ENCODE measurements around the gene PZP. TPM values are rescaled to one million over a fixed set of nuclear protein-coding genes. Genes with fewer than 3 reads are reported as not detected.

PZP gene
- total RNA-seq, 1 experiment from 2014 or later = not detected

DNA sequence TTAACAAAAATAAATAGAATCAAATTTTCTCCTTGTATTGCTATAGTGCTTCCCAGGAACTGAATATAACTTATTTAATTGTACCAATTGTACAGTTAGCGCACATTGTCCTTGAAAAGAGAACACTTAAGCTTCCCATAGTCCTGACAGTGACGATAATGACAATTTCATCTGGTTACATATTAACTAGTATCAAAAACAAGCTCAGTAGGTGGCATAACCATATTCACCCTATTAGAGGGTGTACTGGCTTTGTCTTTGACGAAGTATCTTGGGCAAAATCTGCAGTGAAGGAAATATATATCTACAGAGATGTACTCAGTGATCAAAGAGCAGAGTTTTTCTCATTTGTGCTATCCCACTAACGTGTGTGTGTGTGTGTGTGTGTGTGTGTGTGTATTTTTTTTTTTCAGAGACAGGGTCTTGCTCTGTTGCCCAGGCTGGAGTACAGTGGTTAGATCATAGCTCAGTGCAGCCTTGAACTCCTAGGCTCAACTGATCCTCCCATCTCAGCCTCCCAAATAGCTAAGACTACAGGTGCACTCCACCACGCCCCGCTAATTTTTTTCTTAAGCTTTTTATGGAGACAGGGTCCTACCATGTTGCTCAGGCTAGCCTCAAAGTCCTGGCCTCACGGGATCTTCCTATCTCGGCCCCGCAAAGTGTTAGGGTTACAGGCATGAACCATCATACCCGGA lies 87.6 kb downstream of the PZP start:
- H4K20me1 ChIP-seq (ENCODE audit: insufficient read depth) = no peaks in the 10 kb centered on the region
- no peaks in the 10 kb centered on the region; the same call in 1 of the 2 replicates for H3K9me3 ChIP-seq (ENCODE audit: insufficient read depth, low read depth)
- no peak overlapping the region for H3K27ac ChIP-seq
- no peak overlapping the region for H2AFZ ChIP-seq
- H3K36me3 ChIP-seq (ENCODE audit: low read depth) = no peaks in the 10 kb centered on the region
- no peaks in the 10 kb centered on the region for H3F3A ChIP-seq (ENCODE audit: insufficient read depth, low read depth)
- ChIA-PET CTCF (no interaction called here), POLR2A (ENCODE audit: unreplicated experiment) (interaction anchor here (0.7 kb wide), 1 partner anchor 45 kb away, joined by 4 read pairs; no protein-coding TSS in a partner anchor)
- H3K79me2 ChIP-seq (ENCODE audit: low read depth) = no peaks in the 10 kb centered on the region
- peaks cover 8% of the 10 kb centered on the region; the same call in 1 of the 2 replicates for H3K27me3 ChIP-seq (ENCODE audit: insufficient read depth, low read depth)
- no peaks in the 10 kb centered on the region for H3K9me2 ChIP-seq (ENCODE audit: insufficient read depth)
- no TSS peak for BruUV-seq (replicated peaks)
- no peak for DNase-seq
- no peak overlapping the region for H3K4me3 ChIP-seq
- H3K4me1 ChIP-seq (replicated peaks; ENCODE audit: insufficient read depth) = no peaks in the 10 kb centered on the region
- intact Hi-C loops (cut with micrococcal nuclease; ENCODE audit: unreplicated experiment) = no loop called here
- TF ChIP-seq, protein P1, sequence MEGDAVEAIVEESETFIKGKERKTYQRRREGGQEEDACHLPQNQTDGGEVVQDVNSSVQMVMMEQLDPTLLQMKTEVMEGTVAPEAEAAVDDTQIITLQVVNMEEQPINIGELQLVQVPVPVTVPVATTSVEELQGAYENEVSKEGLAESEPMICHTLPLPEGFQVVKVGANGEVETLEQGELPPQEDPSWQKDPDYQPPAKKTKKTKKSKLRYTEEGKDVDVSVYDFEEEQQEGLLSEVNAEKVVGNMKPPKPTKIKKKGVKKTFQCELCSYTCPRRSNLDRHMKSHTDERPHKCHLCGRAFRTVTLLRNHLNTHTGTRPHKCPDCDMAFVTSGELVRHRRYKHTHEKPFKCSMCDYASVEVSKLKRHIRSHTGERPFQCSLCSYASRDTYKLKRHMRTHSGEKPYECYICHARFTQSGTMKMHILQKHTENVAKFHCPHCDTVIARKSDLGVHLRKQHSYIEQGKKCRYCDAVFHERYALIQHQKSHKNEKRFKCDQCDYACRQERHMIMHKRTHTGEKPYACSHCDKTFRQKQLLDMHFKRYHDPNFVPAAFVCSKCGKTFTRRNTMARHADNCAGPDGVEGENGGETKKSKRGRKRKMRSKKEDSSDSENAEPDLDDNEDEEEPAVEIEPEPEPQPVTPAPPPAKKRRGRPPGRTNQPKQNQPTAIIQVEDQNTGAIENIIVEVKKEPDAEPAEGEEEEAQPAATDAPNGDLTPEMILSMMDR (conservative IDR thresholded peaks at IDR 0.05) = no peak
- TF ChIP-seq EZH2 (IDR thresholded peaks at IDR 0.05; ENCODE audit: low read depth) = no peak
- no peak overlapping the region for H3K4me2 ChIP-seq

DNA sequence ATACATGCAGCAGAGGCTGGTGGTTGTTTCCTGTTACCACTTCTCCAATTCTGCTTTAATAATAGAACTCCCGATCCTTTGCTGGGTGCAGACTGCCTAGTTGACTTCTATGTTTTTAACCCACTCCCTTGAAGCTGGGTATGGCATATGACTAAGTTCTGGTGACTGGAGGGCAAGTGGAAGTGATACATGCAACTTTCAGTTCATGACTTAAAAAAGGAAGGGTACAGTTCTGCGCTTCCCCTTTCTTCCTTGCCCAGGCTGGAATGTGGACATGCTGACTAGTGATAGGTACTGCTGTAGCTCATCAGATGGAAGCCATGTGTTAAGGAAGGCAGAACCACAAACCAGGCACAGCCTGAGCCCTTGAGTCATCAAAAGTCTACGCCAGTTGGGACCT lies 90.0 kb downstream of the PZP start:
- POLR2A ChIA-PET (ENCODE audit: unreplicated experiment) = interaction anchor here (0.5 kb wide), 1 partner anchor 569 kb away, joined by 5 read pairs; no protein-coding TSS in a partner anchor
- H3K4me3 ChIP-seq = no peak overlapping the region
- no peaks in the 10 kb centered on the region for H3K9me2 ChIP-seq (ENCODE audit: insufficient read depth)
- no peaks in the 10 kb centered on the region; the same call in 1 of the 2 replicates for H3K9me3 ChIP-seq (ENCODE audit: insufficient read depth, low read depth)
- H3K36me3 ChIP-seq (ENCODE audit: low read depth) = no peaks in the 10 kb centered on the region
- H2AFZ ChIP-seq = no peak overlapping the region
- CTCF ChIA-PET = no interaction called here
- intact Hi-C loops (cut with micrococcal nuclease; ENCODE audit: unreplicated experiment) = no loop called here
- no peak overlapping the region for H3K4me2 ChIP-seq
- no TSS peak for BruUV-seq (replicated peaks)
- H3K27me3 ChIP-seq (ENCODE audit: insufficient read depth, low read depth) = peaks cover 6% of the 10 kb centered on the region; the same call in 1 of the 2 replicates
- H3K27ac ChIP-seq = no peak overlapping the region
- no peak for DNase-seq
- no peaks in the 10 kb centered on the region for H3K79me2 ChIP-seq (ENCODE audit: low read depth)
- H3K4me1 ChIP-seq (replicated peaks; ENCODE audit: insufficient read depth) = no peaks in the 10 kb centered on the region
- TF ChIP-seq, protein P1 (conservative IDR thresholded peaks at IDR 0.05) = no peak
- no peak for TF ChIP-seq EZH2 (IDR thresholded peaks at IDR 0.05; ENCODE audit: low read depth)
- H4K20me1 ChIP-seq (ENCODE audit: insufficient read depth) = no peaks in the 10 kb centered on the region
- no peaks in the 10 kb centered on the region for H3F3A ChIP-seq (ENCODE audit: insufficient read depth, low read depth)

DNA sequence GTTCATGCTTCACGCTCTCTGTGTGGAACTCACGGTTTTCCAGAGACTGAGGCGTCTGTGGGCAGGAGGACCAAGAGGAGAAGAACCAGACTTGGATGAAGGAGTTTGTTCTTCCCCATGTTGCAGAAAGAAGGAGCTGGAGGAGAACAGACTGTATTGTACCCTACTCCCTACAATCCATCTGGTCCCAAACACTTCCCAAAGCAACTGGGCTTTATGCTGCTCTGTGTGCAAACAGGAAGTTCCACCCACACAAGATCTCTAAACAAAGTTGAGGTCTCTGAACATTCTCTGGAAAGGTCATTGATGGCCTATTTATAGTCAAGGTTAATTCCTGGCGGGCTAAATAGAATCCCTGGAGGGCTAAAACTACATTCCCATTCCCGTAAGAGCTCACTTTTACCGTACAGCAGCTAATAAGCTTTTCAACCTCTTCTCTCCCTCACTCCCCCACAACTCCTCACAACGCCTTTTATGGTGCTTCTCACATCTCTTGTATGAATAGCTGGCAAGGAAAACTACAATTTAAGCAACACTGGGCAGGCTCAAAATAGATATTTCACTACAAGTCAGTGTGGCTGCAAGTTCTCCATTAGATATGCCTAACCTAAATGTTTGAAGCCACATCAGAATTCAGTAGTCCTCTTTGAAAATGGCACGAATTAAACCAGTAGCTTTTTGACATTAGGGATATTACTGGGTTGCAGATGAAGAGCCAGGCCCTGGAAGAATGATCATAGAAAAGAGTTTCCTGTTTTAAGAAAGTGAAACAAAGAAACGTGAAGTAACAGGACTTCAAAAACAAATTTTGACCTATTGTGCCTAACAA lies 92.2 kb downstream of the PZP start, which contains the start of gene A2M:
Gene A2M (minus strand): TSS at position 189 of the 829 bp plus-strand sequence. CDS start 70 bp downstream, at position 119.
- Histone ChIP-seq H3K4me3 (no peak within 1 kb of the TSS), H3F3A (ENCODE audit: insufficient read depth, low read depth) (no peaks in the 10 kb centered on the region), H3K9me2 (ENCODE audit: insufficient read depth) (no peaks in the 10 kb centered on the region), H4K20me1 (ENCODE audit: insufficient read depth) (no peaks in the 10 kb centered on the region), H3K27me3 (ENCODE audit: insufficient read depth, low read depth) (peaks cover 6% of the 10 kb centered on the region; the same call in 1 of the 2 replicates), H3K9me3 (ENCODE audit: insufficient read depth, low read depth) (no peaks in the 10 kb centered on the region; the same call in 1 of the 2 replicates), H3K4me1 (replicated peaks; ENCODE audit: insufficient read depth) (no peaks in the 10 kb centered on the region), H2AFZ (no peak within 1 kb of the TSS), H3K79me2 (ENCODE audit: low read depth) (no peaks in the 10 kb centered on the region), H3K4me2 (no peak within 1 kb of the TSS), H3K36me3 (ENCODE audit: low read depth) (no peaks in the 10 kb centered on the region), H3K27ac (no peak within 1 kb of the TSS)
- intact Hi-C loops (cut with micrococcal nuclease; ENCODE audit: unreplicated experiment) = no loop called here
- POLR2A ChIA-PET (ENCODE audit: unreplicated experiment) = interaction anchor here (0.6 kb wide), 1 partner anchor 126 kb away, joined by 3 read pairs; no protein-coding TSS in a partner anchor
- CTCF ChIA-PET = no interaction called here
- DNase-seq = no peak
- no TSS peak for BruUV-seq (replicated peaks)
- no peak for TF ChIP-seq EZH2 (IDR thresholded peaks at IDR 0.05; ENCODE audit: low read depth)
- TF ChIP-seq, protein P1 (conservative IDR thresholded peaks at IDR 0.05) = no peak

Measured in PC-9 (cell line).